ENCODE data around the gene NEGR1.

DNA sequence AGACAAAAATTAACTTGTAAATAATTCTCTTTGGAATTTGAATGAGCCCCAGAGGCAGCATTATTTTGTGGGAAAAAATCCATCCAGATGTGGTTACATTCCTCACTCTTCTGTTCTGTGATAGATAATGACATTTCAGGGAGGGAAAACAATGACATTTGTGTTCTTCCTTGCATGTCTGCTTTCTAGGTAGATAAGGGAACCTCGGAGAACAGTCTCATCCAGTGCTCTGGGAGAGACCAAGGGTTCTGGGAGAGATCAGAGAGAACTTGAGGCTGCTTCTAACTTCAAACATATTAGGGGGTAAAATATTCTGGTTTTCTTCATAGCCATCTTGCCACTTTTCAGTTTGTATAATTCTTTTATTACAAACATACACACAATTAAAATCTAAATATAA is 269.2 kb downstream of the NEGR1 start:
- TF ChIP-seq SMC3 (conservative IDR thresholded peaks at IDR 0.05; ENCODE audit: poor library complexity) (no peak), TAF1 (IDR thresholded peaks at IDR 0.05; ENCODE audit: low read depth) (no peak)
- TF ChIP-seq, protein P1, sequence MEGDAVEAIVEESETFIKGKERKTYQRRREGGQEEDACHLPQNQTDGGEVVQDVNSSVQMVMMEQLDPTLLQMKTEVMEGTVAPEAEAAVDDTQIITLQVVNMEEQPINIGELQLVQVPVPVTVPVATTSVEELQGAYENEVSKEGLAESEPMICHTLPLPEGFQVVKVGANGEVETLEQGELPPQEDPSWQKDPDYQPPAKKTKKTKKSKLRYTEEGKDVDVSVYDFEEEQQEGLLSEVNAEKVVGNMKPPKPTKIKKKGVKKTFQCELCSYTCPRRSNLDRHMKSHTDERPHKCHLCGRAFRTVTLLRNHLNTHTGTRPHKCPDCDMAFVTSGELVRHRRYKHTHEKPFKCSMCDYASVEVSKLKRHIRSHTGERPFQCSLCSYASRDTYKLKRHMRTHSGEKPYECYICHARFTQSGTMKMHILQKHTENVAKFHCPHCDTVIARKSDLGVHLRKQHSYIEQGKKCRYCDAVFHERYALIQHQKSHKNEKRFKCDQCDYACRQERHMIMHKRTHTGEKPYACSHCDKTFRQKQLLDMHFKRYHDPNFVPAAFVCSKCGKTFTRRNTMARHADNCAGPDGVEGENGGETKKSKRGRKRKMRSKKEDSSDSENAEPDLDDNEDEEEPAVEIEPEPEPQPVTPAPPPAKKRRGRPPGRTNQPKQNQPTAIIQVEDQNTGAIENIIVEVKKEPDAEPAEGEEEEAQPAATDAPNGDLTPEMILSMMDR (IDR thresholded peaks at IDR 0.05; ENCODE audit: poor library complexity, severe bottlenecking) = no peak
